Measurements from ENCODE around the gene NPNT. TPM values are rescaled to one million over a fixed set of nuclear protein-coding genes. Genes with fewer than 3 reads are reported as not detected.

The NPNT gene
- total and polyA plus RNA-seq, 2 experiments from 2014 or later: not detected

DNA sequence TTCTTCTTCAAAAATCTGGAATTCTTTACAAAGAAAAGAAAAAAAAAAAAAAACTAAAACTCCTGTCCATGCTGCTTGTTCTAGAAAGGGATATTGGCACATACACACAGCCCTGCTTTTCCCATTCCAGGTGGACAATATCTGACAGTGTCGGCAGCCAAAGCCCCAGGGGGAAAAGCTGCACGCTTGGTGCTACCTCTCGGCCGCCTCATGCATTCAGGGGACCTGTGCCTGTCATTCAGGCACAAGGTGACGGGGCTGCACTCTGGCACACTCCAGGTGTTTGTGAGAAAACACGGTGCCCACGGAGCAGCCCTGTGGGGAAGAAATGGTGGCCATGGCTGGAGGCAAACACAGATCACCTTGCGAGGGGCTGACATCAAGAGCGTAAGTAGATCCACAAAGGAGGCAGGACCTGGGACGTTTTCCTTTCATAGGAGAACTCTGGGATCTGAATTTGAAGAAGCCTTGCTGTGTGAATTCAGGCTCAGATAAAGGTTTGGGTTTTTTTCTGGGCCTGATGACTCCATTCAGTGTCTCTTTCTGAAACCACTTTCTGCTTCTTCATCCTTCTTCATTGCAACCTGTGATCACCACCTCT, 71.9 kb downstream of the NPNT start:
- Histone ChIP-seq H3K4me2 (ENCODE audit: unreplicated experiment) (no peak overlapping the region), H3K9ac (no peak overlapping the region), H4K20me1 (ENCODE audit: insufficient read depth) (no peaks in the 10 kb centered on the region), H2AFZ (no peak overlapping the region), H3K9me3 (ENCODE audit: low read depth) (no peaks in the 10 kb centered on the region), H3F3A (ENCODE audit: insufficient read depth) (no peaks in the 10 kb centered on the region), H3K36me3 (ENCODE audit: low read depth) (no peaks in the 10 kb centered on the region), H3K27me3 (replicated peaks; ENCODE audit: insufficient read depth) (0 out of 2 replicates have a peak, but pooled peaks cover 3% of the 10 kb centered on the region), H3K4me1 (ENCODE audit: insufficient read depth) (peaks cover 24% of the 10 kb centered on the region), H3K4me3 (no peak overlapping the region), H3K27ac (no peak overlapping the region), H3K9me2 (ENCODE audit: insufficient read depth) (no peaks in the 10 kb centered on the region), H3K79me2 (ENCODE audit: insufficient read depth) (no peaks in the 10 kb centered on the region)
- no peak for DNase-seq
- no peak for TF ChIP-seq EZH2phosphoT487 (IDR thresholded peaks at IDR 0.05; ENCODE audit: insufficient read depth, low read depth)
- TF ChIP-seq EZH2 (IDR thresholded peaks at IDR 0.05; ENCODE audit: insufficient read depth, poor library complexity, severe bottlenecking): no peak
- WGBS, 2 experiments (ENCODE audit: low coverage in 1 of 2, low lambda C conversion rate in 2 of 2, missing lambda C conversion rate in 2 of 2): 55 to 65% methylated on average over 10 of the region's 10 CpGs
- in situ Hi-C loops (cut with MboI): no loop called here

GRCh38 chr4:105969575-105969974, 74.3 kb downstream of the NPNT start:
- Histone ChIP-seq H3K27ac (no peak overlapping the region), H3K79me2 (ENCODE audit: insufficient read depth) (no peaks in the 10 kb centered on the region), H3K36me3 (ENCODE audit: low read depth) (no peaks in the 10 kb centered on the region), H3K4me3 (no peak overlapping the region), H3F3A (ENCODE audit: insufficient read depth) (no peaks in the 10 kb centered on the region), H2AFZ (no peak overlapping the region), H3K9me3 (ENCODE audit: low read depth) (no peaks in the 10 kb centered on the region), H3K4me1 (ENCODE audit: insufficient read depth) (peaks cover 14% of the 10 kb centered on the region), H3K9me2 (ENCODE audit: insufficient read depth) (no peaks in the 10 kb centered on the region), H3K9ac (no peak overlapping the region), H3K27me3 (replicated peaks; ENCODE audit: insufficient read depth) (0 out of 2 replicates have a peak, but pooled peaks cover 3% of the 10 kb centered on the region), H3K4me2 (ENCODE audit: unreplicated experiment) (no peak overlapping the region), H4K20me1 (ENCODE audit: insufficient read depth) (no peaks in the 10 kb centered on the region)
- TF ChIP-seq EZH2 (IDR thresholded peaks at IDR 0.05; ENCODE audit: insufficient read depth, poor library complexity, severe bottlenecking): no peak
- no peak for TF ChIP-seq EZH2phosphoT487 (IDR thresholded peaks at IDR 0.05; ENCODE audit: insufficient read depth, low read depth)
- WGBS, 2 experiments (ENCODE audit: low coverage in 1 of 2, low lambda C conversion rate in 2 of 2, missing lambda C conversion rate in 2 of 2): 54 to 60% methylated on average over 2 of the region's 2 CpGs
- no peak for DNase-seq
- in situ Hi-C loops (cut with MboI): no loop called here

- no peak overlapping the region for H3K27ac ChIP-seq
- in situ Hi-C loops (cut with MboI): no loop called here
Measured at GRCh38 chr4:105970371-105970770, 75.1 kb downstream of the NPNT start.

GRCh38 chr4:105971036-105971435, 75.8 kb downstream of the NPNT start:
- in situ Hi-C loops (cut with MboI): no loop called here
- Histone ChIP-seq H2AFZ (no peak overlapping the region), H3K27ac (no peak overlapping the region), H3K27me3 (replicated peaks; ENCODE audit: insufficient read depth) (0 out of 2 replicates have a peak, but pooled peaks cover 3% of the 10 kb centered on the region), H3K9me3 (ENCODE audit: low read depth) (no peaks in the 10 kb centered on the region), H3K9me2 (ENCODE audit: insufficient read depth) (no peaks in the 10 kb centered on the region), H3K4me2 (ENCODE audit: unreplicated experiment) (no peak overlapping the region), H3F3A (ENCODE audit: insufficient read depth) (no peaks in the 10 kb centered on the region), H3K4me3 (no peak overlapping the region), H3K79me2 (ENCODE audit: insufficient read depth) (no peaks in the 10 kb centered on the region), H3K36me3 (ENCODE audit: low read depth) (no peaks in the 10 kb centered on the region), H3K9ac (no peak overlapping the region), H4K20me1 (ENCODE audit: insufficient read depth) (no peaks in the 10 kb centered on the region), H3K4me1 (ENCODE audit: insufficient read depth) (0 out of 2 replicates have a peak, but pooled peaks cover 7% of the 10 kb centered on the region)
- 45 to 47% methylated on average over 4 of the region's 4 CpGs for WGBS, 2 experiments (ENCODE audit: low coverage in 1 of 2, low lambda C conversion rate in 2 of 2, missing lambda C conversion rate in 2 of 2)
- DNase-seq: no peak
- TF ChIP-seq EZH2 (IDR thresholded peaks at IDR 0.05; ENCODE audit: insufficient read depth, poor library complexity, severe bottlenecking) (no peak), EZH2phosphoT487 (IDR thresholded peaks at IDR 0.05; ENCODE audit: insufficient read depth, low read depth) (no peak)

More at GRCh38 chr4:105970371-105970770, 75.1 kb downstream of the NPNT start:
- no peak overlapping the region for H3K9ac ChIP-seq
- TF ChIP-seq EZH2 (IDR thresholded peaks at IDR 0.05; ENCODE audit: insufficient read depth, poor library complexity, severe bottlenecking) (no peak), EZH2phosphoT487 (IDR thresholded peaks at IDR 0.05; ENCODE audit: insufficient read depth, low read depth) (no peak)
- H3K4me3 ChIP-seq: no peak overlapping the region
- H3K4me2 ChIP-seq (ENCODE audit: unreplicated experiment): no peak overlapping the region
- no peaks in the 10 kb centered on the region for H4K20me1 ChIP-seq (ENCODE audit: insufficient read depth)
- no peaks in the 10 kb centered on the region for H3K79me2 ChIP-seq (ENCODE audit: insufficient read depth)
- H3K36me3 ChIP-seq (ENCODE audit: low read depth): no peaks in the 10 kb centered on the region
- H3K9me2 ChIP-seq (ENCODE audit: insufficient read depth): no peaks in the 10 kb centered on the region
- 26 to 36% methylated on average over 1 of the region's 1 CpG for WGBS, 2 experiments (ENCODE audit: low coverage in 1 of 2, low lambda C conversion rate in 2 of 2, missing lambda C conversion rate in 2 of 2)
- H3K4me1 ChIP-seq (ENCODE audit: insufficient read depth): peaks cover 13% of the 10 kb centered on the region
- H3K27me3 ChIP-seq (replicated peaks; ENCODE audit: insufficient read depth): 0 out of 2 replicates have a peak, but pooled peaks cover 3% of the 10 kb centered on the region
- H3F3A ChIP-seq (ENCODE audit: insufficient read depth): no peaks in the 10 kb centered on the region
- no peak overlapping the region for H2AFZ ChIP-seq
- no peaks in the 10 kb centered on the region for H3K9me3 ChIP-seq (ENCODE audit: low read depth)
- DNase-seq: no peak

Measured in GM23248 (cell line).